ENCODE measurements around the gene NLGN1. TPM values are rescaled to one million over a fixed set of nuclear protein-coding genes. Genes with fewer than 3 reads are reported as not detected.
"Not testable (repeated sequence)": the region's sequence is repeated elsewhere in the genome, so short reads cannot be mapped to it uniquely, and the experiment has no call there.

The NLGN1 gene
- total RNA-seq = not detected

DNA sequence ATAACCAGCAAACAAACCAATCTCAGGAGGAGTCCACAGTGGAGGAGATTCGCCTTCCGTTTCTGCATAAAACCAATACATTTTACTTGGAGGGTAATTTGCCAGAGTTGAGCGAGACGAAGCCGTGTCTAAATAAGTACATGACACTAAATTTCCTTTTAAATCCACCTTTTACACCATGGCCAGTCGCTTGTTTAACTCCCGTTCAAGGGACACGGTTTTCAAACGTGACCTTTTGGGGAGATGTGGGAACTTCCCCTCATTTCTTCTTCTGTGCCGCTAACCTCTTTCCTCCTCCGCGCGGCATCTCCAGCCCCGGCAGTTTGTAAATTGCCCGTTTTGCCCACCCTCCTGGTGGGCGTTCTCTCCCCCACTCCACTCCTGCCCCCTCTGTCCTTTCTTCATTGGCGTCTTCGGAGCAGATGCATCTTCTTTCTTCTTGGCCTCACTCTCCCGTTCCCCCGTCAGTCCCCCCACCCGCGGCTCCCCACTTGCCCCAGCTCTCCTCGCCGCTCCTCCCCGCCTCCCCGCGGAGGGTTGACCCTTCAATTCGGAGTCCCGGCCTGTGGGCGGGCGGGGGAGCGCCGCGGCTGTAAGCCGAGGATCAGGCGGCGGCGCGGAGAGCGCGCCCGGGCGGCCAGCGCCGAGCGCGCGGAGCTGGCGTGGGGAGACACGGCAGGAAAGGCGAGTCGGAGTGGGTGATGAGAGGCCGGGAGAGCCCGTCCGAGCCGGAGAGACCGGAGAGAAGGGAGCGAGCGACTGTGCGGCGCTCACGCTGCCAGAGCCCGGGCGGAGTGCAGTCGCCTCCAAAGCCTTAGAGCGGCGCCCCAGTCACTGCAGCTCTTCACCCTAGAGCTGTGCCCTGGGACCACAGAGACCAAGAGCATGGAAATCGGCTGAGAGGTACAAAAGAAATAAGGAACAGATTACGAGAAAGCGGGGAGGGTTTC lies at the start of gene NLGN1:
Gene NLGN1 (plus strand): TSS at position 584 of the 950 bp plus-strand sequence.
- Mint-ChIP-seq H3K4me1 (peaks cover 19% of the 10 kb centered on the region), H3K4me3 (peak within 1 kb of the TSS; percentile 66), H3K36me3 (peaks cover 2% of the 10 kb centered on the region), H3K27me3 (peaks cover 59% of the 10 kb centered on the region), H3K9me3 (peaks cover 3% of the 10 kb centered on the region), H3K27ac (no peak within 1 kb of the TSS)
- POLR2A ChIA-PET = no interaction called here
- ATAC-seq (ENCODE audit: low read depth) (no peak), DNase-seq (no peak)

DNA sequence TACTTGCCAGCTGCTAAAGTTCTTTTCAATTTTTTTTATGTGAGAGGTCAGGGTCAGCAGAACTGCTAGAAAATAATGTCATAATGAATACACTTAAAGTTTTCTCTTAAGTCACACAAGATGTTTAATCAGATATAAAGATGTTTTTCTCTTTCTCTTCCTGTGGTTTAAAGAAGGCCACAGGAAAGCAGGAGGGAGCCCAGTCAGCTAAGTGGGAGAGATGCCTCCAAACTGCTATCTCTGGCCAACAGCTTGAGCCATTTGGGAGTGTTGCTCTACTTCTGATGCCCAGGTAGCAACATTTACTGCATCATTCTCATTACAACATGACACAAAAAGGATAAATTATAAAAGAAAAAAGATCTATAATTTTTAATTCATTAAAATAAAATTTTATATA lies 45.7 kb upstream of the NLGN1 start:
- Mint-ChIP-seq H3K36me3 (no peaks in the 10 kb centered on the region), H3K4me3 (no peak overlapping the region), H3K27ac (no peak overlapping the region), H3K27me3 (no peaks in the 10 kb centered on the region), H3K9me3 (peaks cover 4% of the 10 kb centered on the region), H3K4me1 (no peaks in the 10 kb centered on the region)
- ATAC-seq (ENCODE audit: low read depth) = no peak
- POLR2A ChIA-PET = no interaction called here
- no peak for DNase-seq

DNA sequence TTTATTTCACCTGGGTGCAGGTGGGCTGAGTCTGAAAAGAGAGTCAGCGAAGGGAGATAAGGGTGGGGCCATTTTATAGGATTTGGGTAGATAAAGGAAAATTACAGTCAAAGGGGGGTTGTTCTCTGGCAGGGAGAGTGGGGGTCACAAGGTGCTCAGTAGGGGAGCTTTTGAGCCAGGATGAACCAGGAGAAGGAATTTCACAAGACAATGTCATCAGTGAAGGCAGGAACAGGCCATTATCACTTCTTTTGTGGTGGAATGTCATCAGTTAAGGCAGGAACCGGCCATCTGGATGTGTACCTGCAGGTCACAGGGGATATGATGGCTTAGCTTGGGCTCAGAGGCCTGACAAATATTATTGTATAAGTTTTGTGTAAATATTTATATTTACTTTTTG lies 44.4 kb upstream of the NLGN1 start:
- H3K4me1 Mint-ChIP-seq; H3K9me3 Mint-ChIP-seq; DNase-seq; H3K4me3 Mint-ChIP-seq; POLR2A ChIA-PET; H3K27me3 Mint-ChIP-seq; ATAC-seq (ENCODE audit: low read depth); H3K27ac Mint-ChIP-seq; H3K36me3 Mint-ChIP-seq: not testable (repeated sequence)

DNA sequence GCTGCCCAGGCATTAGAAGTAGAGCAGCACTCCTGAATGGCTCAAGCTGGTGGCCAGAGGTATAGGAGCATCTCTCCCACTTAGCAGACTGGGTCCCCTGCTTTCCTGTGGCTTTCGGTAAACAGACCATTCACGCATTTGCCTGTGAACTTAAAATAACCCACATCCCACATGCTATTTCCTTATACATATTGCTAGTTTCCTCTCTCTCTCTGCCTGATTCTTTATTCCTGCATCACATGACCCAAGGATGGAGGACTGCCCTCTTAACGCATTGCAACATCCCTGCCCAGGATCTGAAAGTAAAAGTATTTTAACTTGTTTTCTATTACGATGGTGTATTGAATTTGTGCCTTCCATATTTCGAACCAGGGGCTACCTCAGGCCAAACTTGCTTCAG lies 43.4 kb upstream of the NLGN1 start:
- no peak for ATAC-seq (ENCODE audit: low read depth)
- no peaks in the 10 kb centered on the region for H3K36me3 Mint-ChIP-seq
- H3K9me3 Mint-ChIP-seq = peaks cover 4% of the 10 kb centered on the region
- POLR2A ChIA-PET = no interaction called here
- H3K4me1 Mint-ChIP-seq = no peaks in the 10 kb centered on the region
- no peak for DNase-seq
- no peak overlapping the region for H3K27ac Mint-ChIP-seq
- no peak overlapping the region for H3K4me3 Mint-ChIP-seq
- no peaks in the 10 kb centered on the region for H3K27me3 Mint-ChIP-seq

DNA sequence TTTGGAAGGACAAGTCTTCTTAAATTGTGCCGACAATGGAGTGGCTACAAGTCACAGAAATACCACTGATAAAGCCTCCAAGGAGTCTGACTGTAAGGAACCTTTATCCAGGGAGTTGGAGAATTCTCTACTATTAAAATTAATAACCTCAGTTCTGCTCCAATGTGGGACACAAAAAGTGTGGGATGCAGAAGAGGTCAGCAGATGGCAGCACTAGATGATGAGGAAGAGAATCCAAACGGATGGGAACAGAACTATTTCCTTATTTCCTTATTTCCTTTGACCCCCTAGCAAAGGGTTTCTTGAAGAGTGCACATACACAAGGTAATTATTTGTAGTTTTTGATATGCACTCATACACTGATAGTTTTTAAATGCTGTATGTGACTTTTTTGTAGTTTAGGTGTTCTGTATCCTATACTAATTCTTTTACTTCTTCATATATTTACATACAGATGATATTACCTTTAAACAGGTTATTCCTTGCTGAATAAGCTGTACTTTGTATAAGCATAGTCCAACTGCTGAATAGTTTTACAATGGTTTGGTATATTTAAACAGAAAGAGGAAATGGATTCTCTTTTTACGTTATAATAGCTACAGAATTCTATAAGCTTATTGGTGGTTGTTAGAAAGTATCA lies 25.6 kb upstream of the NLGN1 start:
- Mint-ChIP-seq H3K4me3 (no peak overlapping the region), H3K27me3 (no peaks in the 10 kb centered on the region), H3K4me1 (no peaks in the 10 kb centered on the region), H3K36me3 (no peaks in the 10 kb centered on the region), H3K27ac (no peak overlapping the region), H3K9me3 (no peaks in the 10 kb centered on the region)
- no peak for ATAC-seq (ENCODE audit: low read depth)
- POLR2A ChIA-PET = no interaction called here
- DNase-seq = no peak

DNA sequence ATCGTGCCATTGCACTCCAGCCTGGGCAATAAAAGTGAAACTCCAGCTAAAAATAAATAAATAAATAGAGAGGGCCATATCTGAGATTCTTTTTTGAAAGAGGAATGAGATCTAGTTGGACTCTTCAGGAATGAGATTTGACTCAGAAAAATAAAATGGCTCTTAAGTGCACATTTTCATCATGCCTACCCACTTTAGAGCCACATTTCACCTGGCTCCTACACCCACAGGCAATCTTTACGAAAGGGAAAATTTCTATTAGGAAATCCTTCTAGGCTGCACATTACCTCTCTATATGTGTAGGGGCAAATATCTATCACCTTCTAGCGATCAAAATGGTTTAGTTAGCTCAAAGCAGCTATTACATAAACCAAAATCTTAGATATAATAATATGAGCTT lies 16.9 kb upstream of the NLGN1 start:
- no peaks in the 10 kb centered on the region for H3K27me3 Mint-ChIP-seq

DNA sequence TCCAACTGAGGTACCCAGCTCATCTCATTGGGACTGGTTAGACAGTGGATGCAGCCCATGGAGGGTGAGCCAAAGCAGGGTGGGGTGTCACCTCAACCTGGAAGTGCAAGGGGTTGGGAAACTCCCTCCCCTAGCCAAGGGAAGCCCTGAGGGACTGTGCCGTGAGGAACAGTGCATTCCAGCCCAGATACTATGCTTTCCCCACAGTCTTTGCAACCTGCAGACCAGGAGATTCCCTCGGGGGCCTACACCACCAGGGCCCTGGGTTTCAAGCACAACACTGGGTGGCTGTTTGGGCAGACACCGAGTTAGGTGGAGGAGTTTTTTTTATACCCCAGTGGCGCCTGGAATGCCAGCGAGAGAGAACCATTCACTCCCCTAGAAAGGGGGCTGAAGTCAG lies 15.6 kb upstream of the NLGN1 start:
- POLR2A ChIA-PET, H3K36me3 Mint-ChIP-seq, DNase-seq: not testable (repeated sequence)

More for the DNA sequence above, 16.9 kb upstream of the NLGN1 start:
- POLR2A ChIA-PET = no interaction called here
- Mint-ChIP-seq H3K36me3 (no peaks in the 10 kb centered on the region), H3K4me3 (no peak overlapping the region), H3K9me3 (no peaks in the 10 kb centered on the region), H3K4me1 (no peaks in the 10 kb centered on the region), H3K27ac (no peak overlapping the region)
- no peak for ATAC-seq (ENCODE audit: low read depth)
- no peak for DNase-seq

DNA sequence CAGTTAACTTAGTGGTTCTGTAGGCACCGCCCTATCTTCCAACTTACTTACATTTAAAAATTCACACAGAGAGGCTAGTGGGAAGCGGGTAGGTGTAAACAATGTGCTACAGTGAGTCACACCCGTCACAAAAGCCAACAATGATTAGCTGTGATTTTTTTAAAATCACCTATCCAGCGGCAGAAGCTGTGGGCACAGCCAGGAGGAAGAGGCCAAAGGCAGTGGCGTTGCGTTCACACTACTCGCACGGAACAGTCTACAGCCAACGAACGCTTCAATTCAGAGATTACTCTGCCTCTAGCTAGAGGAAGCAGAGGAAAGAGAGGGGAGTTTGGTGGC lies 2.5 kb upstream of the NLGN1 start:
- Mint-ChIP-seq H3K4me3 (peak overlapping the region; percentile 66), H3K4me1 (peaks cover 19% of the 10 kb centered on the region), H3K9me3 (peaks cover 3% of the 10 kb centered on the region), H3K36me3 (peaks cover 2% of the 10 kb centered on the region), H3K27ac (no peak overlapping the region), H3K27me3 (peaks cover 56% of the 10 kb centered on the region)
- ATAC-seq (ENCODE audit: low read depth) (no peak), DNase-seq (no peak)
- POLR2A ChIA-PET = no interaction called here

More for the DNA sequence above, 15.6 kb upstream of the NLGN1 start:
- not testable (repeated sequence) for H3K9me3 Mint-ChIP-seq; ATAC-seq (ENCODE audit: low read depth); H3K27ac Mint-ChIP-seq; H3K4me1 Mint-ChIP-seq; H3K4me3 Mint-ChIP-seq; H3K27me3 Mint-ChIP-seq

DNA sequence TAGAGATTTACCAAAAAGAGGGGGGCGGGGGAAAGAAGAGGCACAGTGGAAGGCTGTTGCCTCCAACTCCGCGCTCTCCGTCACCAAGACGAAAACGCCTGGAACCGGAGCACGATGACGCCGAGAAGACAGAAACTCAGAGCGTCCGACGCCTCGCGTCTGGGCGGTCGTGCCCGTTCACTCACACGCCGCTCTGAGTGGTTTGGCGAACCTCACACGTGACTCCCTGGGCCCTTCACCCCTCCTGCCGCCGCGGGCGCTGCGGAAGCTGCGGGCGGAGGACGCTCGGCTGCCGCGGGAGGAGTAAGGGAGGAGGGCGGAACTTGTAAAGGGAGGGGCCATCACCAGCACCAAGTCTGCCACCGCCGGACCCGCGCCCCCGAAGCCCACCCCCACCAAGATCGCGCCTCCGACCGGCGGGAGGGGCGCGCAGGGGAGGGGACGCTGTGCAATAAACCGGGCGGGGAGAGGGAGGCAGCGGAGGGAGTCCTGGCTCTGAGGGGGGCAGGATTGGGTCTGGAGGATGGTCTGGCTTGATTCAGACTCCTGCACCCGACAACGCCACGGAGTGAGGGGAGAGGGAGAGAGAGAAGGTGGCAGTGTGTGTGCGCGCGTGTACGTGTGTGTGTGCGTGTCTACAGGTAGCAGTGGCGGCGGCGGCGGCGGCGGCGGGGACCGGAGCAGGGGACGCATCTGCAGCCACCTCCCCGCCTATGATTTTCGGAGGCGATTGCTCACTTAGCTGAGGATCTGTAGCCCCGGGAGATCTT lies 1.9 kb upstream of the NLGN1 start:
- POLR2A ChIA-PET = no interaction called here
- Mint-ChIP-seq H3K4me3 (peak overlapping the region; percentile 66), H3K4me1 (peaks cover 19% of the 10 kb centered on the region), H3K27me3 (peaks cover 59% of the 10 kb centered on the region), H3K36me3 (peaks cover 2% of the 10 kb centered on the region), H3K9me3 (peaks cover 3% of the 10 kb centered on the region), H3K27ac (no peak overlapping the region)
- peak; percentile 96 for ATAC-seq (ENCODE audit: low read depth)
- peak; percentile 76 for DNase-seq

DNA sequence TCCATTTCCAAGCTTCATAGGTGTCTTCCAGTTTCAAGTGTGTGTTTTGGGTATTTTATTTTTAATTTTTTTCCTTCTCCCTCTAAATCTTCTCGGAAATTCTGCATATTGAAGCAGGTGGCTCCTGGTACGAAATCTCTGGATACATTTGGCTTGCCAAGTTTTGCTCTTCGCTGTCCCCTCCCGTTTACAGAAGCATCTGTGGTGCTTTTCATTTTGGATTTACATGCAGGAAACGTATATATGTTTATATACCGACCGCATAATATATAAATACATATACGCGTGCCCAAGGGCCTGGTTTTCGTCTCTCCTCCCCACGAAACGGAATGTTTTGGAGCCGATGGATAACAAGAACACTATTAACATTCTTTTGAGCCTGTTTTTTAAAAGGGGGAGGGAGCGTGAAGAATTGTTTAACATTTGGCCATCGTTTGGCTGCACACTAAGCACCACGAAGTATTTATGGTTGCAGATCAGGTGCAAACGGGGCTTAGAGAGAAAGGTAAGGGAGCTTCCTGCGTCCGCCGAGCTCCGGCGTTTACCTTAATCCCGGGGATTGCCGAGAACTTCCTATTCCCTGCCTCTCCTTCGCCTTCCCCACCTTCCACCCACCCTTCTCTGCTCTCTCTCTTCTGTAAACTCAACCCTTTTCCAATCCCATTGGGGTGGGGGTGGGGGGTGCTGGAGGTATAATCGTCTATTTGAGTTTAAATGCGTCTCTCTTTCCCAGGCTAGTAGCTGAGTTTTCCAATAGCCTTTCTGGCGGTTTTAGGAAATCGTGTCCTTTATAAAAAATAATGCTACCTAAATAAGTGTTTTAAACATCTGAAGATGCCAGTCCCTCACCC lies 1.1 kb upstream of the NLGN1 start:
- Mint-ChIP-seq H3K4me3 (peak overlapping the region; percentile 66), H3K36me3 (peaks cover 2% of the 10 kb centered on the region), H3K27me3 (peaks cover 59% of the 10 kb centered on the region), H3K4me1 (peaks cover 19% of the 10 kb centered on the region), H3K27ac (no peak overlapping the region), H3K9me3 (peaks cover 3% of the 10 kb centered on the region)
- no peak for DNase-seq
- POLR2A ChIA-PET = no interaction called here
- no peak for ATAC-seq (ENCODE audit: low read depth)

DNA sequence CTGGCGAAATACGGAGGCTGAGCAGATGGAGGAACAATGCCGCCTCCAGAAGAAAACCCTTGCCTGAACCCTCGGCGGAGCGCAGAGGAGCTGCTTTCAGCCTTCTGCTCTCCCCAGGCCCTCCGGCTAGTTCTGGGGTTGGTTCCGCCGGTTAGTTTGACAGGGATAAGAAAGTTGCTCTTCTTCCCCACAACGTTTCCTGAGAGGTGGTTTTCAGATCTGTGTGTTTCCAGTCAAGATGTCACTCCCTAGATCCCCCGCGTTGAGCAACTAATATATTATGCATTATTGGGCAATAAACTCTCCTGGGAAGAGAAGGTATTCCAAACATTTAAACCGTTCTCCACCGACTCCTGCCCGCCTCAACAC lies 551 bp downstream of the NLGN1 start:
- Mint-ChIP-seq H3K36me3 (peaks cover 2% of the 10 kb centered on the region), H3K9me3 (peaks cover 3% of the 10 kb centered on the region), H3K4me3 (peak overlapping the region; percentile 27), H3K27ac (no peak overlapping the region), H3K27me3 (peaks cover 59% of the 10 kb centered on the region), H3K4me1 (peaks cover 19% of the 10 kb centered on the region)
- ATAC-seq (ENCODE audit: low read depth) (no peak), DNase-seq (no peak)
- POLR2A ChIA-PET = no interaction called here

DNA sequence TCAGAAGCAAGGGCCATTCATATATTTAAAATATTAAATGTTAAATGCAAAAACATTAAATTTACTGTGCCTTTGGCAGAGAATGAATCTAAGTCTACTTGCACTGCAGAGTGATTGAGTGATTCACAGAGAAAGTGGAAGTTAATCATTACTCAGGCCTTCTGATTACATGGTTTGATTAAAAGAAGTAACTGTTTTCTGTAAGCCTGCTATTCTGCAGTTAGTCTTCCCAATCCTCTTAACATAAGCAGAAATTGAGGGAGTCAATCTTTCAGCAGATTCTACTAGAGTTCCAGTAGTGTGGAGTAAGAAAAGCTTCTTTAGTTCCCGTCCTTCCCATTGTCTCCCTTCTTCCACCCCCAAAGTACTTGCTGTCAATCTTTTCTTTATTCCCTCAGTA lies 1.5 kb downstream of the NLGN1 start:
- POLR2A ChIA-PET = no interaction called here
- DNase-seq = no peak
- Mint-ChIP-seq H3K27ac (no peak overlapping the region), H3K4me1 (peaks cover 19% of the 10 kb centered on the region), H3K9me3 (peaks cover 3% of the 10 kb centered on the region), H3K36me3 (peaks cover 2% of the 10 kb centered on the region), H3K4me3 (no peak overlapping the region), H3K27me3 (peaks cover 53% of the 10 kb centered on the region)
- ATAC-seq (ENCODE audit: low read depth) = no peak

DNA sequence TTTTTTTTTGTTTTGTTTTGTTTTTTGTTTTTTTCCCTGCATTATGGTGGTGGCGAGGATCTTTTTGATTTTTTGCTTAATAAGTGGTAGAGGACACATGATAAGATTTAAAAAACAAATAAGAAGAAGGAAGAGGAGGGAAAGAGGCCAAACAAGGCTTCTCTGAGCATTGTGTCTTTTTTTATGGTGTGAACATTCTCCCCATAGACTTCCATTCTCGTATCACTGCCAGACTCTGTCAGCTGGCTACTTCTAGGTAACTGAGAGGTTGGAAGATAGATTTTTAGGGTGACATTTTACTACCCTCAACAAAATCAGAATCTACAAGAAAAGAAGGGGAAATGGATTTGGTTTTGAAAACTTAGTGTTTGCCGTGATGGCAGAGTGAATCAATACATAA lies 3.8 kb downstream of the NLGN1 start:
- Mint-ChIP-seq H3K36me3 (peaks cover 2% of the 10 kb centered on the region), H3K27me3 (peaks cover 34% of the 10 kb centered on the region), H3K9me3 (peaks cover 3% of the 10 kb centered on the region), H3K27ac (no peak overlapping the region), H3K4me3 (no peak overlapping the region), H3K4me1 (peaks cover 5% of the 10 kb centered on the region)
- ATAC-seq (ENCODE audit: low read depth) = no peak
- DNase-seq = no peak
- POLR2A ChIA-PET = no interaction called here

Data from activated naive CD8-positive, alpha-beta T cell treated with anti-CD3 and anti-CD28 coated beads, Interleukin-2, amount 10 ng/mL, durations not matched to agents 7 days and 5 days (primary cell).